Fibroblast of pulmonary artery (primary cell): ENCODE measurements around the gene FAM222A.

Source experiments
- DNase-seq: peaks from one replicate; pipeline ENCODE4 v3.0.0-alpha.2; 2010; ENCODE audit warnings: low read depth
- H3K4me3 ChIP-seq: replicated peaks from 2 replicates; pipeline ENCODE4 v1.5.1; 2011; ENCODE audit warnings: low read depth, mild to moderate bottlenecking, control low read depth, low read length, moderate library complexity
- CTCF ChIP-seq: IDR thresholded peaks from 2 replicates; pipeline ENCODE4 v1.5.1; 2011; ENCODE audit warnings: mild to moderate bottlenecking, control low read depth, low read length, inconsistent platforms; ENCODE audit errors: missing control alignments

Gene FAM222A

GRCh38 chr12:109814600-109815150, 101.0 kb downstream of the FAM222A start:
- no peak for DNase-seq
- no peak for TF ChIP-seq CTCF
- H3K4me3 ChIP-seq: no peak overlapping the region

GRCh38 chr12:109815225-109815624, 101.6 kb downstream of the FAM222A start:
- DNase-seq: no peak
- TF ChIP-seq CTCF: no peak
- H3K4me3 ChIP-seq: no peak overlapping the region

GRCh38 chr12:109815757-109816617, 102.4 kb downstream of the FAM222A start:
- no peak overlapping the region for H3K4me3 ChIP-seq
- no peak for DNase-seq
- no peak for TF ChIP-seq CTCF

GRCh38 chr12:109816870-109817269, 103.2 kb downstream of the FAM222A start:
- no peak for DNase-seq
- TF ChIP-seq CTCF: no peak
- H3K4me3 ChIP-seq: no peak overlapping the region

GRCh38 chr12:109817627-109818231, 104.1 kb downstream of the FAM222A start:
- DNase-seq: no peak
- no peak overlapping the region for H3K4me3 ChIP-seq
- TF ChIP-seq CTCF: no peak

- no peak for TF ChIP-seq CTCF
- no peak overlapping the region for H3K4me3 ChIP-seq
- no peak for DNase-seq
These were observed 104.6 kb downstream of the FAM222A start for GRCh38 chr12:109818253-109818652.
